ENCODE results near the gene TBL2.
A peak's percentile ranks its signal among the peaks of the same experiment; 100 is the strongest.

Gene TBL2, protein sequence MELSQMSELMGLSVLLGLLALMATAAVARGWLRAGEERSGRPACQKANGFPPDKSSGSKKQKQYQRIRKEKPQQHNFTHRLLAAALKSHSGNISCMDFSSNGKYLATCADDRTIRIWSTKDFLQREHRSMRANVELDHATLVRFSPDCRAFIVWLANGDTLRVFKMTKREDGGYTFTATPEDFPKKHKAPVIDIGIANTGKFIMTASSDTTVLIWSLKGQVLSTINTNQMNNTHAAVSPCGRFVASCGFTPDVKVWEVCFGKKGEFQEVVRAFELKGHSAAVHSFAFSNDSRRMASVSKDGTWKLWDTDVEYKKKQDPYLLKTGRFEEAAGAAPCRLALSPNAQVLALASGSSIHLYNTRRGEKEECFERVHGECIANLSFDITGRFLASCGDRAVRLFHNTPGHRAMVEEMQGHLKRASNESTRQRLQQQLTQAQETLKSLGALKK

DNA sequence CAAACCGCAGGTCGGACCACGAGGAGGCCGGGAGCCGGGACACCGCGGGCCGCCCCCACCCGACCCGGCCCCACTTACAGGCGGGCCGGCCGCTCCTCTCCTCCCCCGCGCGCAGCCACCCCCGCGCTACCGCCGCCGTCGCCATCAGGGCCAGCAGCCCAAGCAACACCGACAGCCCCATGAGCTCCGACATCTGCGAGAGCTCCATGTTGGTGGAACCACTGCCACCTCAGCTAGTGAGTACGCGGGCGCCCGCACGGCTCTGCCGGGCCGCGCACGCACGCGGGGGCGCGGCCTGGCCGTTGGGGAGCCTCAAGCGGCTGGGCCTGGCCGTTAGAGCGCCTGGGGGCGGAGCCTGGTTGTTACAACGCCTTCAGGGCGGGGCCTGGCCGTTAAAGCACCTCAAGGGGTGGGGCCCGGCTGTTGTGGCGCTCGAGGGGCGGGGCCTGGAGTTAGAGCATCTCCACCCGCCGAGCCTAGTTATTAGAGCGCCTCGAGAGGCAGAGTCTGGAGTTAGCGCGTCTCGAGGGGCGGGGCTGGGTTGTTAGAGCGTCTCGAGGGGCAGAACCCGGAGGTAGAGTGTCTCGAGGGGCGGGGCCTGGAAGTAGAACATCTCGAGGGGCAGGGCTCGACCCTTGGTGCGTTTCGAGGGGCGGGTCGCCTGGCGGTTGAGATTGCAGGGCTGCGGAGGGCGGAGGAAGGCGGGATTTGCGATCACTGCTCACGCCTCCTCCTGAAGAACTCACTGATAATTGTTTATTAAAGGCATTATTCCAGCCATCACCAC, at the start of gene TBL2:
TSS of gene TBL2 (minus strand) at position 238 of the 787 bp plus-strand sequence. CDS start at position 208, 30 bp downstream.
- H3K36me3 ChIP-seq (ENCODE audit: control insufficient read depth, insufficient read depth, low read length) = peaks cover 13% of the 10 kb centered on the region
- no peaks in the 10 kb centered on the region for H3K27me3 ChIP-seq (replicated peaks; ENCODE audit: control insufficient read depth, insufficient read depth, low read length)
- TF ChIP-seq, protein P1, sequence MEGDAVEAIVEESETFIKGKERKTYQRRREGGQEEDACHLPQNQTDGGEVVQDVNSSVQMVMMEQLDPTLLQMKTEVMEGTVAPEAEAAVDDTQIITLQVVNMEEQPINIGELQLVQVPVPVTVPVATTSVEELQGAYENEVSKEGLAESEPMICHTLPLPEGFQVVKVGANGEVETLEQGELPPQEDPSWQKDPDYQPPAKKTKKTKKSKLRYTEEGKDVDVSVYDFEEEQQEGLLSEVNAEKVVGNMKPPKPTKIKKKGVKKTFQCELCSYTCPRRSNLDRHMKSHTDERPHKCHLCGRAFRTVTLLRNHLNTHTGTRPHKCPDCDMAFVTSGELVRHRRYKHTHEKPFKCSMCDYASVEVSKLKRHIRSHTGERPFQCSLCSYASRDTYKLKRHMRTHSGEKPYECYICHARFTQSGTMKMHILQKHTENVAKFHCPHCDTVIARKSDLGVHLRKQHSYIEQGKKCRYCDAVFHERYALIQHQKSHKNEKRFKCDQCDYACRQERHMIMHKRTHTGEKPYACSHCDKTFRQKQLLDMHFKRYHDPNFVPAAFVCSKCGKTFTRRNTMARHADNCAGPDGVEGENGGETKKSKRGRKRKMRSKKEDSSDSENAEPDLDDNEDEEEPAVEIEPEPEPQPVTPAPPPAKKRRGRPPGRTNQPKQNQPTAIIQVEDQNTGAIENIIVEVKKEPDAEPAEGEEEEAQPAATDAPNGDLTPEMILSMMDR (IDR thresholded peaks at IDR 0.05; ENCODE audit: insufficient read depth, low read length, poor library complexity, severe bottlenecking) = peak; percentile 34
- DNase-seq (ENCODE audit: extremely low read depth, insufficient read length) = peak; percentile 98
- H3K4me3 ChIP-seq (replicated peaks; ENCODE audit: low read depth, low read length) = peak within 1 kb of the TSS; percentile 88

DNA sequence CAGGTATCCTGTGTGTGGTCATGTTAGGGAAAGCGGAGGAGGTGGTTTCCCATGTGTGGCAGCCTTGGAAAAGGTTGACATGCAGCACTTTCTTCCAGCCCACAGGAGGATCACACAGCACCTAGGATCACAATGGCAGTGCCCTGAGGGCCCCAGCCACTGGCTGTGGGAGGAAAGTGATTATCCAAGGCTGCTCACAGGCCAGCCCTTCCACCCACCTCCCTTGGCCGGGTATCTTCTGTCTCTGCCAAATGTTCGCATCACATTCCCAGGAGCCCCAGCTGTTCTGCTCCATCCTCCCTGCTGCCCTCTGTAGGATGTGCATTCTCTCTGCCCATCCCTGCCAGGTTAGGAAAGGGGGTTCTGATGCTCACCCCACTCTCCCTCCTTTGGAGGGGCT, 48.4 kb upstream of the TBL2 start:
- DNase-seq (ENCODE audit: extremely low read depth, insufficient read length) = no peak
- peaks cover 1% of the 10 kb centered on the region for H3K27me3 ChIP-seq (replicated peaks; ENCODE audit: control insufficient read depth, insufficient read depth, low read length)
- H3K4me3 ChIP-seq (replicated peaks; ENCODE audit: low read depth, low read length) = no peak overlapping the region
- H3K36me3 ChIP-seq (ENCODE audit: control insufficient read depth, insufficient read depth, low read length) = no peaks in the 10 kb centered on the region
- TF ChIP-seq, protein P1 (IDR thresholded peaks at IDR 0.05; ENCODE audit: insufficient read depth, low read length, poor library complexity, severe bottlenecking) = no peak

DNA sequence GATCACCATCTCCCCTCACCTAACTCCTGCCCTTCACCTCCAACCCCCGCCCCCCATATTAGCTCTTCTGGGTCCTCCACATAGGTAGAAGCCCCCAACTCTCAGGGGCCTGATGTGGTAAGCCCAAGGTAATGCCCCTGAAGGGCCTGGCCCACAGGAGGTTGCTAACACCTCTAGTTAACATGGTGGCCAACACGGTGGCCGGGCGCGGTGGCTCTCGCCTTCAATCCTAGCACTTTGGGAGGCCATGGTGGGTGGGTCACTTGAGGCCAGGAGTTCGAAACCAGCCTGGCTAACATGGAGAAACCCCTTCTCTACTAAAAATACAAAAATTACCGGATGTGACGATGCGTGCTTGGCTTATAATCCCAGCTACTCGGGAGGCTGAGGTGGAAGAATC, 46.9 kb upstream of the TBL2 start:
- Histone ChIP-seq H3K27me3 (replicated peaks; ENCODE audit: control insufficient read depth, insufficient read depth, low read length) (peaks cover 3% of the 10 kb centered on the region), H3K36me3 (ENCODE audit: control insufficient read depth, insufficient read depth, low read length) (no peaks in the 10 kb centered on the region), H3K4me3 (replicated peaks; ENCODE audit: low read depth, low read length) (no peak overlapping the region)
- TF ChIP-seq, protein P1 (IDR thresholded peaks at IDR 0.05; ENCODE audit: insufficient read depth, low read length, poor library complexity, severe bottlenecking) = no peak
- no peak for DNase-seq (ENCODE audit: extremely low read depth, insufficient read length)

DNA sequence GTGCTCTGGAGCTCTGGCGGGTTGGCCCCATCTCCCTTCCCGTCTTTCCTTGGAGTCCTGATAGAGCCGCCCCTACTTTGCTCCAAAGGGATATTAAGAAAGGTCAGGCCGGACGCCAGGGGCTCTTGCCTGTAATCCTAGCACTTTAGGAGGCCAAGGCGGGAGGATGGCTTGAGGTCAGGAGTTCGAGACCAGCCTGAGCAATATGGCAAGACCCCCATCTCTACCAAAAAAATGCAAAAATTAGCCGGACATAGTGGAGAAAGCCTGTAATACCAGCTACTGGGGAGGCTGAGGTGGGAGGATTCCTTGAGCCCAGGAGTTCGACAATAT, 46.3 kb upstream of the TBL2 start:
- H3K36me3 ChIP-seq (ENCODE audit: control insufficient read depth, insufficient read depth, low read length) = no peaks in the 10 kb centered on the region
- peaks cover 3% of the 10 kb centered on the region for H3K27me3 ChIP-seq (replicated peaks; ENCODE audit: control insufficient read depth, insufficient read depth, low read length)
- TF ChIP-seq, protein P1 (IDR thresholded peaks at IDR 0.05; ENCODE audit: insufficient read depth, low read length, poor library complexity, severe bottlenecking) = no peak
- DNase-seq (ENCODE audit: extremely low read depth, insufficient read length) = no peak
- H3K4me3 ChIP-seq (replicated peaks; ENCODE audit: low read depth, low read length) = no peak overlapping the region

DNA sequence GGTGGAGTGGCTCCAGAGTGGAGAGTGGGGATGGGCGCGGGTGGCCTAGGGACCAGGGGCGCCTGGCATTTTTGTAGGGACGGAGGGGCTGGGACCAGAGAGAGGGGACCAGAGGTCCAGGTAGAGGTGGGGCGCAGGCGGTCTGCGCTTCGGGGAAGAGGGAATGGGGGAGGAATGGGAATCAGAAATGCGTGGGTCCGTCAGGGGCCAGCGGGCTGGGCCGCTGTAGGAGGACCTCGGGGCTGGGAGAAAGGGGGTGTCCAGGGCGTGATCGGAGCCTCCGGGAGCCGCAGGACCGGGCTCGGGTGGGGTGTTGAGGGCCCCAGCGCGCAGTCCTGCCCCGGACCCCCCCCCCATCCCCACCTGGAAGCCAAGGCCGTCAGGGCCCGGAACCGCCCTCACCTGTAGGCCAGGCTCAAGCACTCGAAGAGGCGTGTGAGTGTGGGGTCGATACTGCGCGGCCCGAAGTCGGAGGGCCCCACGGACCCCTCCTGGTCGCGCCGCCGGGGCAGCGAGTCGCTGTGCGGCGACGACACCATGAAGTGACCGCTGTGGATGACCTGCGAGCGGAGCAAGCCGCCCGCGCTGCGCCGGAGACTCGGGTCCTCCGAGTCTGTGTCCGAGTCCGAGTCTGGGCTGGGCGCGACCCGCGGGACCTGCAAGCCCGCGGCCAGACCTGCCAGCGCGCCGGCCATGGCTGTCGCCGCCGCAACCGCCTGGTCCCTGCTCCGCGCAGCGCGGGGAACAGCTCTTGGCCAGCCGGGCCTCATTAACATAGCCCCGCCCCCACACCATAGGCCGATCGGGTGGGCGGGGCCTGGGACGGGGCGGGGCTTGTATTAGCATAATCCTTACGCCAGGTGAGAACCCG, 45.7 kb upstream of the TBL2 start, which contains the start of gene MLXIPL:
TSS of gene MLXIPL (minus strand) at position 725 of the 871 bp plus-strand sequence. CDS start at position 695, 30 bp downstream.
- no peak within 1 kb of the TSS for H3K4me3 ChIP-seq (replicated peaks; ENCODE audit: low read depth, low read length)
- DNase-seq (ENCODE audit: extremely low read depth, insufficient read length) = peak; percentile 57
- peaks cover 3% of the 10 kb centered on the region for H3K27me3 ChIP-seq (replicated peaks; ENCODE audit: control insufficient read depth, insufficient read depth, low read length)
- TF ChIP-seq, protein P1 (IDR thresholded peaks at IDR 0.05; ENCODE audit: insufficient read depth, low read length, poor library complexity, severe bottlenecking) = no peak
- no peaks in the 10 kb centered on the region for H3K36me3 ChIP-seq (ENCODE audit: control insufficient read depth, insufficient read depth, low read length)
